ENCODE measurements around the gene SCAMP4. TPM values are rescaled to one million over a fixed set of nuclear protein-coding genes. Genes with fewer than 3 reads are reported as not detected.

SCAMP4 gene
- total and polyA plus RNA-seq, 3 donors from 2014 or later: 50.1 to 108 (median 80.1) TPM

DNA sequence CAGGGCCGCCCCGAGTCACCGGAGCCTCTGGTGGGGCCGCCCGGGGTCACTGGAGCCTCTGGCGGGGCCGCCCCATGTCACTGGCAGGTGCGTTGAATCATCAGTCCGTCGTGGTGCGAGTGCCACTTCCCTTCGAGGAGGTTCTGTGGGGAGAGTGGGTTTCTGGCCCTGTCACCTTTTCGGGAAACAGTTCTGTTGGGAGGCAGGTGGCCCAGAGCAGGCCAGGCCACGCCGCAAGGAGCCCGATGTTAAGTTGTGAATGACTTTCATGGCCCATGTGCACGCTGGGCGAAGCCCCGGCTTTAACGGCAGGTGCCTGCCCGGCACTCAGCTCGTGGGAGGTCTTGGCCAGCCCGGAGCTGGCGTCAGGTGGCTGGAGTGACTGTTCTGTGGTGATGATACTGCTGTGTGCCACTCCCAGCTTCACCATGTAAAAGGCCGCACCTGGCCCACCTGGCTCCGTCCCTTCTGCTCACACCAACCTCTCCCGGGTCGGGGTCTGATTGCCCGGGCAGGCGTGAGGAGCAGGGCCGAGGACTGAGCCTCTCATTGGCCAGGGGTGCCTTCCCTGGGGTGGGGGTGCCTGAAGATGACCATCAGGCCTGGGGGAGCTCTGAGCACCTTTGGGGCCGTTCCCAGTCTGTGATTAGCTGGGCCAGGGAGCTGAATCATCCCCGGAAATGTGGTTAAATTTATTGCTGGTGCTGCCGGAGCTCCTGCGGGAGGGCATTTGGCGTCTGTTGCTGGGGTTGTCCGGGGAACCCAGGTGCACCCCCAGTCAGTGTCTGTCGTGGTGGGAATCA, 65.0 kb downstream of the SCAMP4 start:
- no peaks in the 10 kb centered on the region for H3K4me1 ChIP-seq
- no peaks in the 10 kb centered on the region for H3K27me3 ChIP-seq
- H3K9me3 ChIP-seq: no peaks in the 10 kb centered on the region
- H3K36me3 ChIP-seq (ENCODE audit: low read depth, missing control alignments): no peaks in the 10 kb centered on the region
- TF ChIP-seq, protein P1, sequence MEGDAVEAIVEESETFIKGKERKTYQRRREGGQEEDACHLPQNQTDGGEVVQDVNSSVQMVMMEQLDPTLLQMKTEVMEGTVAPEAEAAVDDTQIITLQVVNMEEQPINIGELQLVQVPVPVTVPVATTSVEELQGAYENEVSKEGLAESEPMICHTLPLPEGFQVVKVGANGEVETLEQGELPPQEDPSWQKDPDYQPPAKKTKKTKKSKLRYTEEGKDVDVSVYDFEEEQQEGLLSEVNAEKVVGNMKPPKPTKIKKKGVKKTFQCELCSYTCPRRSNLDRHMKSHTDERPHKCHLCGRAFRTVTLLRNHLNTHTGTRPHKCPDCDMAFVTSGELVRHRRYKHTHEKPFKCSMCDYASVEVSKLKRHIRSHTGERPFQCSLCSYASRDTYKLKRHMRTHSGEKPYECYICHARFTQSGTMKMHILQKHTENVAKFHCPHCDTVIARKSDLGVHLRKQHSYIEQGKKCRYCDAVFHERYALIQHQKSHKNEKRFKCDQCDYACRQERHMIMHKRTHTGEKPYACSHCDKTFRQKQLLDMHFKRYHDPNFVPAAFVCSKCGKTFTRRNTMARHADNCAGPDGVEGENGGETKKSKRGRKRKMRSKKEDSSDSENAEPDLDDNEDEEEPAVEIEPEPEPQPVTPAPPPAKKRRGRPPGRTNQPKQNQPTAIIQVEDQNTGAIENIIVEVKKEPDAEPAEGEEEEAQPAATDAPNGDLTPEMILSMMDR (IDR thresholded peaks at IDR 0.05): no peak
- TF ChIP-seq POLR2A (IDR thresholded peaks at IDR 0.05): no peak
- no peak overlapping the region for H3K27ac ChIP-seq
- intact Hi-C loops (cut with DNase I; ENCODE audit: low total_unique reads): no loop called here
- no peak overlapping the region for H3K4me3 ChIP-seq
- no peak for DNase-seq
- 84 to 89% methylated on average over 6 to 36 of the region's 38 CpGs for WGBS, 2 donors

DNA sequence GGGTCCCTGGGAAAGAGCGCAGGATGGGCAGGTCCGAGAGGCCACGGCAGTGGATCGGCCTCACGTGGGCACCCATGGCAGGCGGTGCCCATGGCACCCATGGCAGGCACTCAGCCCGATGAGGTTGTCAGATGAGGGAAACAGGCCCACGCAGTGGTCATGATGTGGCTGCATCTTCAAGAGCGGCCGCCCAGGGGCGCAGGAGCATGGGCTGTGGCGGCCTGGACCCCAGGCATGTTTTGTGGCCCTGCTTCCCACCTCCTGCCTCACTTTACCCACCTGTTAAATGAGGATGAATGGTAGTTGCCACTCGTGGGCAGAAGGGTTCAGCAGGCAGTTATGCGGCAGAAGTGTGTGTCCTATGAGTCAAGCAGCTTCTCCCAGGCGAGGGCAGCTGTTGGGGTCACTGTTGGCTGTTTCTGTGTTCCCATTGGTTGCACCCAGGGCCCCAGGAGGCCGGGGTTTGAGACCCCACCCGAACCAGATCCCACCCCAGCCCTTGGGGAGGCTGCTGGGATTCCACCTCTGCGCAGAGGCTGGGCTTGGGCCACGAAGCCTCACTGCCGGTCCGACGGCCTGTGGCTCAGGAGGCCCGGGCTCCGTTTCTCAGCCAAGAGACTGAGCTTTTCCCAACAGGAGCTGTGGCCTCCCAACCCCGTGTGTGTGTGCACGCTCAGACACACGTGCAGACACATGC, 65.8 kb downstream of the SCAMP4 start:
- Histone ChIP-seq H3K27ac (no peak overlapping the region), H3K36me3 (ENCODE audit: low read depth, missing control alignments) (no peaks in the 10 kb centered on the region), H3K27me3 (no peaks in the 10 kb centered on the region), H3K9me3 (no peaks in the 10 kb centered on the region), H3K4me1 (no peaks in the 10 kb centered on the region), H3K4me3 (no peak overlapping the region)
- no peak for DNase-seq
- intact Hi-C loops (cut with DNase I; ENCODE audit: low total_unique reads): no loop called here
- WGBS, 2 donors: 85 to 97% methylated on average over 6 to 27 of the region's 27 CpGs
- TF ChIP-seq, protein P1 (IDR thresholded peaks at IDR 0.05): no peak
- TF ChIP-seq POLR2A (IDR thresholded peaks at IDR 0.05): no peak

DNA sequence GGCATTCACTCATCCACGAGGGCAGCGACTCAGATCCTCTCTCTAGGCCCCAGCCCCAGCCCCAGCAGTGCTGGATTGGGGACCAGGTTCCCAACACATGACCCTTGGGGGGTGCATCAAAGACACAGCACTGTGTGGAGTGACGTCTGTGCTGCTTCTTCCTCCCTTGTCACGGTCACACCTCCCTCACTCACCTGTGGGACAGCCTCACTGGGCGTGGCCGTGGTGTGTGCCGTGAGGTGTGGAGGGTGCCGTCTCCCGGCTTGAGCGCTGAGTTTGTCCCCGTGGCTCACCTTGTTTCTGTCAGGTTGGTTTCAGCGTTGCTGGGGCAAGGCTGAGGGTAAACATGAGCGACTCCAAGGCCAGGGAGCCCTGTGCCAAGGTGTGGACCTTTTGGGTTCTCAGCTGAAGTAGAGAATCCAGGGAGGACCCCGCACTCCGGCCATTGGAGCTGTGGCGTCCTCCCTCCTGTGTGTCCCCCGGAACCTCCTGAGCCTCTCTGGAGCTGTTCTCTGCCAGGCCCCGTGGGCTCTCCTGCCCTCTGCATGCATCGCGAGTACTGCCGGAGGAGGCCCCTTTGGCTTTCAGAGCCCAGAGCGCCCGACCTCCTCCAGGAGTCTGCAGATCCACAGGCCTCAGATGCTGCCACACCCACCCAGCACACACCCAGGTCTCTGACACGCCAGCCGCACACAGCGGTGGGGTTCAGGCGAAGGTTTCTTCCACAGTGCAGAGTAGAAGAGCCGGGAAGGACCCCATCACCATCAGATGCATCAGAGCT, 69.4 kb downstream of the SCAMP4 start:
- H3K36me3 ChIP-seq (ENCODE audit: low read depth, missing control alignments): no peaks in the 10 kb centered on the region
- H3K27ac ChIP-seq: no peak overlapping the region
- H3K4me3 ChIP-seq: no peak overlapping the region
- no peaks in the 10 kb centered on the region for H3K4me1 ChIP-seq
- no peaks in the 10 kb centered on the region for H3K9me3 ChIP-seq
- 90 to 94% methylated on average over 14 to 28 of the region's 28 CpGs for WGBS, 2 donors
- TF ChIP-seq POLR2A (IDR thresholded peaks at IDR 0.05): no peak
- TF ChIP-seq, protein P1 (IDR thresholded peaks at IDR 0.05): no peak
- intact Hi-C loops (cut with DNase I; ENCODE audit: low total_unique reads): no loop called here
- no peaks in the 10 kb centered on the region for H3K27me3 ChIP-seq
- DNase-seq: no peak

DNA sequence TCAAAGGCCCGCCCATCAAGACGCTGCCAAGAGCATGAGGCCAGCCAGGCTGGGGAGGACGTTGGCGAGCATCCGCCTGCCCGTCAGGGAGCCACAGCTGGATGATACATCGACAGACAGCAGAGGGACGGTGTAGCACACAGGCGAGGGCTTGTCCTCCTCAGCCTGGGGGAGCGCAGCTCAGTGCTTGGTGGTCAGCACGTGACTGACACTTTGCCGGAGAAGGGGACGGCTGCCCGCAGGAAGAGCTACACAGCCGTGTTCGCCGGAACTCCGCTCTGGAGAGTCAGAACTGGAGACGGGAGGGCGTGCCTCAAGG, 69.9 kb downstream of the SCAMP4 start:
- Histone ChIP-seq H3K27me3 (no peaks in the 10 kb centered on the region), H3K27ac (no peak overlapping the region), H3K4me3 (no peak overlapping the region), H3K9me3 (no peaks in the 10 kb centered on the region), H3K36me3 (ENCODE audit: low read depth, missing control alignments) (no peaks in the 10 kb centered on the region), H3K4me1 (peaks cover 2% of the 10 kb centered on the region)
- WGBS, 2 donors: 80 to 84% methylated on average over 14 to 20 of the region's 20 CpGs
- no peak for DNase-seq
- TF ChIP-seq, protein P1 (IDR thresholded peaks at IDR 0.05): no peak
- TF ChIP-seq POLR2A (IDR thresholded peaks at IDR 0.05): no peak
- intact Hi-C loops (cut with DNase I; ENCODE audit: low total_unique reads): no loop called here

Other genes with a start within 250 kb of the SCAMP4 start
- gene ONECUT3, start 151.9 kb upstream of the SCAMP4 start, total RNA-seq: under 1 TPM; 0.25 to 0.39 TPM
- 0.13 TPM for gene ONECUT3, start 151.9 kb upstream of the SCAMP4 start, polyA plus RNA-seq (ENCODE audit: insufficient read depth, low read depth, low replicate concordance)
- gene ATP8B3, start 93.1 kb upstream of the SCAMP4 start, total RNA-seq: 10 to 100 TPM; 33.2 to 38.0 TPM
- 84.2 TPM for gene ATP8B3, start 93.1 kb upstream of the SCAMP4 start, polyA plus RNA-seq (ENCODE audit: insufficient read depth, low read depth, low replicate concordance)
- 100 to 1,000 TPM; 149 to 200 TPM for gene REXO1, start 56.9 kb upstream of the SCAMP4 start, total RNA-seq
- gene REXO1, start 56.9 kb upstream of the SCAMP4 start, polyA plus RNA-seq (ENCODE audit: insufficient read depth, low read depth, low replicate concordance): 104 TPM
- gene KLF16, start 41.8 kb upstream of the SCAMP4 start, total RNA-seq: 10 to 100 TPM; 14.7 to 26.5 TPM
- gene KLF16, start 41.8 kb upstream of the SCAMP4 start, polyA plus RNA-seq (ENCODE audit: insufficient read depth, low read depth, low replicate concordance): 13.3 TPM
- 100 to 1,000 TPM; 127 to 140 TPM for gene ABHD17A, start 19.9 kb upstream of the SCAMP4 start, total RNA-seq
- 51.1 TPM for gene ABHD17A, start 19.9 kb upstream of the SCAMP4 start, polyA plus RNA-seq (ENCODE audit: insufficient read depth, low read depth, low replicate concordance)
- gene ADAT3, start within 50 bp of the SCAMP4 start, total RNA-seq: 10 to 100 TPM; 10.6 to 16.7 TPM
- gene ADAT3, start within 50 bp of the SCAMP4 start, polyA plus RNA-seq (ENCODE audit: insufficient read depth, low read depth, low replicate concordance): 1.1 TPM
- 100 to 1,000 TPM; 159 to 287 TPM for gene CSNK1G2, start 35.8 kb downstream of the SCAMP4 start, total RNA-seq
- 178 TPM for gene CSNK1G2, start 35.8 kb downstream of the SCAMP4 start, polyA plus RNA-seq (ENCODE audit: insufficient read depth, low read depth, low replicate concordance)
- 100 to 1,000 TPM in 1 of 2 donors, 10 to 100 TPM in 1; 61.1 to 117 TPM for gene BTBD2, start 110.3 kb downstream of the SCAMP4 start, total RNA-seq
- gene BTBD2, start 110.3 kb downstream of the SCAMP4 start, polyA plus RNA-seq (ENCODE audit: insufficient read depth, low read depth, low replicate concordance): 43.2 TPM
- 100 to 1,000 TPM in 1 of 2 donors, 10 to 100 TPM in 1; 93.0 to 103 TPM for gene MKNK2, start 145.8 kb downstream of the SCAMP4 start, total RNA-seq
- 76.5 TPM for gene MKNK2, start 145.8 kb downstream of the SCAMP4 start, polyA plus RNA-seq (ENCODE audit: insufficient read depth, low read depth, low replicate concordance)
- gene MOB3A, start 190.9 kb downstream of the SCAMP4 start, total RNA-seq: 10 to 100 TPM; 22.8 to 31.6 TPM
- gene MOB3A, start 190.9 kb downstream of the SCAMP4 start, polyA plus RNA-seq (ENCODE audit: insufficient read depth, low read depth, low replicate concordance): 17.8 TPM
- gene IZUMO4, start 191.5 kb downstream of the SCAMP4 start, total RNA-seq: 100 to 1,000 TPM; 208 to 276 TPM
- gene IZUMO4, start 191.5 kb downstream of the SCAMP4 start, polyA plus RNA-seq (ENCODE audit: insufficient read depth, low read depth, low replicate concordance): 796 TPM
- gene AP3D1, start 246.2 kb downstream of the SCAMP4 start, total RNA-seq: 100 to 1,000 TPM; 201 to 204 TPM
- gene AP3D1, start 246.2 kb downstream of the SCAMP4 start, polyA plus RNA-seq (ENCODE audit: insufficient read depth, low read depth, low replicate concordance): 134 TPM